DMS53 treated with DMSO at 0.1 percent for 48 hours (cell line): ENCODE results near the gene PPP2R1B.

Source experiments
- DNase-seq: peaks from one replicate; lab custom pipeline; 2025; ENCODE audit not compliant: unreplicated experiment; lab: John Stamatoyannopoulos, UW

Gene PPP2R1B

DNA sequence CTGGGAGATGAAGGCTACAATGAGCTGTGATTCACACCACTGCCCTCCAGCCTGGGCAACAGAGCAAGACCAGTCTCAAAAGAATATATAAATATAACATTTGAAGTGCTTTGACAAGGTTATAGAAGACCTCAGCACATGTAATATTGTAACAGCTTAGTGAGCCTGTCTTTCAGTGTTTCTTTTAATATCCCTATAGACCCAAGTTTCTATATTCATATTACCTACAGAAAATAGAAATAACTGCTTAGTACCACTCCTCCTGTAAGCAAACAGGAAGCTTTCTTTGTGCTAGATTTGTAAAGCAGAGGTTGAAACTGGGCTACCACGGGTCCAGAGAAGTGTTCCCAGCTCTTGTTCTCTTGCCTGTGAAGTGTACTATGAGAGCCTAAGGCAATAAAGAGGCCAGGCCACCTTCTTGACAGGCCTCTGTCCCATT is 68.2 kb downstream of the PPP2R1B start:
- no peak for DNase-seq

DNA sequence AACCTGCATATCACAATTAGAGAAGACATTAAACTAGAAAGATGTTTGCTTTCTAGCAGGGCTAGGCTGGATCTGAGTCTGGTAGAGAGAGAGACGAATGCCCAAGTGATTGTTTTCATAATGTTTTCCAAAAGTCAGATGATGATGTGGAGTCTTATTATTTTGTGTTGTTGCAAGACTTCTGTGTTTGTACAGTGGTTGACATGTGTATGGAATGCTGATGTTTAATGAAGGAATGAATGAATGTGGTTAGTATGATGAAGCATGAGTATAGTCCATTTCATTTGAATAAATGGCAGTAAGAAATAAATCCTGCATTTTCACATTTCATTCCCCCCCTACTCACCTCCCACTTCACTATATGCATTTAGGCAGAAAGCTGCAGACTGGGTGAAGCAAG is 69.6 kb downstream of the PPP2R1B start:
- no peak for DNase-seq

DNA sequence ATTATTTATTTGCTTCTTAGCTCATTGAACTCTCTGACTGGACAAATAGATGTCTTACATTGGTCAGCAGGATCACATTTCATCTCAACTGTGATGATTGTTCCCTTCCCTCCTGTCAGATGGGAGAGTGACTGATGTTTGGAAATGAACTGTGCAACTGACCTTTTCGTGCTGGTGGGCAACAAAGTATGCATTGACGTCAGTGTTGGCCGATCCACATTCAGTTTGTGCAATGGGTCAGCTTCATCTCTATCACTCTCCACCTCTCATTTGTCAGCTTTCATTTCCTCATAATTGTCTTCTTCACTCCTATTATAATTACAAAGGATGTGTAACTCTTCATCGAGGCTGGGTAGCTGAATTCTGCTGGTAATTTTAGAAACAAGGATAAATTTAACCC is 71.3 kb downstream of the PPP2R1B start:
- no peak for DNase-seq

DNA sequence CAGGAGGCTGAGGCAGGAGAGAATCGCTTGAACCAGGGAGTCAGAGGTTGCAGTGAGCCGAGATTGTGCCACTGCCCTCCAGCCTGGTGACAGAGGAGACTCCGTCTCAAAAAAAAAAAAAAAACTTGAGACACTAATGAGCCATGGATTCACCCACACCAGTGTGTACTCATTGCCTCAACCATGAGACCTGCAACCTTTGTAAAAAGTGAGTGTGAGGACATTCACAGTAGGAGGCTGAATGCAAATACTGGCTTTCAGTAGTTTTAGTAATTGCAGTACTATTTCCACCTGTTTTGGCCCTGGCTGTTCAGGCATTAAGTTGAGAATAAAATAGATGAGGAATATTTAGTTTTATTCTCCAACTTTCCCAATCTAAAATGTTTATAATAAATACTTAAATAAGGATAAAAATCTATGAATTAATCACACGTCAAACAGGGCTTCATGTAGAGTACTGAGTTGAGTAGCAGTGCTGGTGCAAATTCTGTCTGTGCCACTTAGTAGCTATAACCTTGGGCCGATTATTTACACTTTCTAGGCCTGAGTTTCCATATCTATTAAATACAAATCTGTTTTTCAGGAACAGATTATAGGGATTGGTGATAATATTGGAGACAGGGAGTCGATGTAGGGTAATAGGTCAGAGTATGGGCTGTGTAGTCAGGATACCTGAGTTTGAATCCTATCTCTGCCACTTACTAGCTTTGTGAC is 72.8 kb downstream of the PPP2R1B start:
- DNase-seq: no peak

DNA sequence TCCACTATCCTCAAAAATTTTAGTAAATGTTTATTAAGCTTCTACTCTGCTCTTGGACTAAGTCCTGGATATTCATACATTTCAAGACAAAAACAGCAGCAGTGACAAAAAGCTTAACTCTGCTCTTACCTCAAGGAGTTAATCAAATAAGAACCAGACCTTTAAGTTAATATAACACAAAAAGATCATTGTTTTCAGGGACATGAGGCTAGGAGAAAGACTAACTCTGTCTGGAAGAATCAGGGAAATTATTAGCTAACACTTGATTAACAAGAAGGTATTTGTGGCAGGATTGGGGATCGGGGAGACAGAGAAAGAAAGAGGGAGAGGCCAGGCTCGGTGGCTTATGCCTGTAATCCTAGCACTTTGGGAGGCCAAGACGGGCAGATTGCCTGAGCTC is 74.4 kb downstream of the PPP2R1B start:
- DNase-seq: no peak

DNA sequence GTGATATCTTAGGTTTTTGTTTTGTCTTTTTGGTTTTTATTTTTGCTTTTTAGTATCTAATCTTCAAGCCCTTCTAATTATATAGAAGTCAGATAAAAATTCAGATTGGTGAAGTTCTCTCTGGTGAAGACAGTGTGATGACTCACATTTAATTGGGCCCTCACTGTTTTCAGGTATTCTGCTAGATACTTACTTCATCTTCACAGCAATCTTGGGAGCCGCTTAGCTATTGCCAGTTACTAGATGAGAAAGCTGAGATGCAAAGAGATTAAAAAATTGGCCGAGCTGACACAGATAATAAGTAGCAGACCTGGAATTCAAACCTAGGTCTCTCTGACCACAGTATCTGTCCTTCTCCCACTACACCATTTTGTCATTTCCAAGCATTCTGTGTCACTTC is 75.0 kb downstream of the PPP2R1B start:
- DNase-seq: no peak

DNA sequence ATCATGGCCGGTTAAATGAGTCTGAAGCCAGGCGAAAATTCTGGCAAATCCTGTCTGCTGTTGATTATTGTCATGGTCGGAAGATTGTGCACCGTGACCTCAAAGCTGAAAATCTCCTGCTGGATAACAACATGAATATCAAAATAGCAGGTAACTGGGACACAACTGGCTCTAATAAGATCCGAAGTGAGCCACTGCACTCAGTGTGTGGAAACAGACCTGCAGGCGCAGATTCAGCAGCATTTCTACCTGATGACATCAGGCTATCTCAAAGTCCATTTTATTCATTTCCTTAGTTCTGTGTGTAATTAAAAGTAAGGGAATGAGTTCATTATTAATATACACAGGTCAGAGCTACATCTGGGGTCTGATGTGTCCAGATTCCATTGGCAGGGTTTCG is 78.2 kb downstream of the PPP2R1B start:
- DNase-seq: no peak

DNA sequence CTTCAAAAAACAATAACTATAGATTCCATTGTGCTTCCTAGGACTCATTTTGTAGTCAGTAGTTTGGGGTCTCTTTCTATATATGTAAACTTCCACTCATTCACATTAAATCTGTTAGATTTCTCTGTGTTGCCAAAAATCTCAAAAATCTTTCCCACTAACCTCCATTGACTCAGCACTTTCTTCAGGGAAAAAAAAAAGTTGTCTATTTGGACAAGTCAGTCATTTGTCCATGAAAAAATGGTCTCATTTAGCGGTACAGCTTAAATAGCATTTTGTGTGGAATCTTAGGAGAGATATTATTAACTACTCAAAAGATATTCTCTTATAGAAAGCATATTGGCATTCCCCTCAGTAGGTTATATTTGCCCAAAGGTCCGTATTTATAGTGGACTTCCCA is 81.9 kb downstream of the PPP2R1B start:
- no peak for DNase-seq

DNA sequence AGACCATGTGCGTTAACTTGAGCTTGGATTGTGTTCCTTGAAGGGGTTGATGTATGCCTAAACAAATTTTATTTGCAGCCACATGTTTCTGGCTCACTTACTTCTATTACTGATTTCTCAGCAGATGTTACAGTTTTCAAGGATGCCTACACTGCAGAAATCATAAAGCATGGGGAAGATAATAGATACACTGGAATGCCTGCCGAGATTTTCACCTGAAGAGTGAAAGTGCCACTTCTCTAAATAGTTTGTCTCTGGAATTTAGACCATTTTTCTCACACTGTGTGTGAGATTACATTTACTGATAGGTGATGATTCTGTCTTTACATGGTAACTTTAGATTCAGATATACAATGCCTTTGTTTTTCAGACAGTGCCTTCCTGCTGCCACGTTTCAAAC is 82.4 kb downstream of the PPP2R1B start:
- no peak for DNase-seq

DNA sequence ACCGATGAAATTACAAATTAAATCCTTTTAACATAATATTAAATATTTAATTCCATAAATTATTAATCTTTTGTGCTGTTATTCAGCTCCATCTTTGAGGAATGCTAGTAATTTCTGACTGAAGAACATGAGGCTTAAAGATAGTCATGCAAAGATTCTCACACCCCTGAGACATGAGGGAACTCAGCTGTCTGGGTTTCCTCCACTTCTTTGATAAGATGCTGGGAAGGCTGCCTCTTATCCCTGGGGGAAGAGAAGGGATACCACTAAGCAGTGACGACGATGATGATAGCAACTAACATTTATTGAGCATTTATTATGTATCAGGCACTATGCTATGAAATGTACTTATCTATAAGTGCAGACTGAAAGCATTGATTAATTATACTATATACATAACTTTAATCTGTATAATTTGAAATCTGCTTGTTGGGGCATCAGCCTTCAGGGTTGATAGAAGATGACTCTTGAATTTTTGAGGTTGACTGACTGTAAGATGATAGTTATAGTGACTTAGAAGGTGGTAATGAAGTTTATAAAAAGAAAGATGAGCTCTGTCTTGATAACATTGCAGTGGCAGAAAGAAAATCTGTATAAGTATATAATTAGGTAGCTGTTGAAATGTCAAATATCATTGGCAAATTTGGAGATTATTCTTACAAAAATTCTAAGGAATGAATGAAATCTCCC is 85.6 kb downstream of the PPP2R1B start:
- no peak for DNase-seq
